Brain microvascular endothelial cell (primary cell): ENCODE data around the gene PANK1.

Experiments used
- DNase-seq: peaks from one replicate; pipeline ENCODE4 v3.0.0-alpha.2; 2020
- H3K27ac ChIP-seq: fragments of 250-450 bp; sonication (Bioruptor Pico); 2 replicates; pipeline ENCODE4 v1.5.1; 2020; ENCODE audit warnings: mild to moderate bottlenecking, moderate library complexity
- H3K27me3 ChIP-seq: fragments of 250-450 bp; sonication (Bioruptor Pico); replicated peaks from 2 replicates; pipeline ENCODE4 v1.5.1; 2020; ENCODE audit warnings: mild to moderate bottlenecking
- H3K36me3 ChIP-seq: fragments of 250-450 bp; sonication (Bioruptor Pico); replicated peaks from 2 replicates; pipeline ENCODE4 v1.5.1; 2020; ENCODE audit warnings: mild to moderate bottlenecking
- H3K4me3 ChIP-seq: 2 replicates; pipeline ENCODE4 v1.5.1; 2011; ENCODE audit warnings: low read depth, mild to moderate bottlenecking, control low read depth, low read length, moderate library complexity
- in situ Hi-C: cut with HindIII; loops from 2 replicates; pipeline ENCODE4 v1.10.0; 2017; ENCODE audit warnings: low sequenced_read_pairs, low pct_ligation_motif_present
- TF ChIP-seq, protein P1 (sequence below): IDR thresholded peaks from 2 replicates; pipeline ENCODE4 v1.5.1; 2011; ENCODE audit warnings: low read depth, mild to moderate bottlenecking, moderate library complexity, low read length, control low read depth, inconsistent platforms; ENCODE audit errors: missing control alignments

PANK1 gene

GRCh38 chr10:89535171-89536012 is 109.7 kb downstream of the PANK1 start, which contains the start of gene SLC16A12:
SLC16A12 (minus strand) TSS chr10:89535594; CDS start chr10:89462578, 73,016 bp downstream.
- no peaks in the 10 kb centered on the region for H3K27me3 ChIP-seq
- no peak within 1 kb of the TSS for H3K27ac ChIP-seq
- TF ChIP-seq, protein P1, sequence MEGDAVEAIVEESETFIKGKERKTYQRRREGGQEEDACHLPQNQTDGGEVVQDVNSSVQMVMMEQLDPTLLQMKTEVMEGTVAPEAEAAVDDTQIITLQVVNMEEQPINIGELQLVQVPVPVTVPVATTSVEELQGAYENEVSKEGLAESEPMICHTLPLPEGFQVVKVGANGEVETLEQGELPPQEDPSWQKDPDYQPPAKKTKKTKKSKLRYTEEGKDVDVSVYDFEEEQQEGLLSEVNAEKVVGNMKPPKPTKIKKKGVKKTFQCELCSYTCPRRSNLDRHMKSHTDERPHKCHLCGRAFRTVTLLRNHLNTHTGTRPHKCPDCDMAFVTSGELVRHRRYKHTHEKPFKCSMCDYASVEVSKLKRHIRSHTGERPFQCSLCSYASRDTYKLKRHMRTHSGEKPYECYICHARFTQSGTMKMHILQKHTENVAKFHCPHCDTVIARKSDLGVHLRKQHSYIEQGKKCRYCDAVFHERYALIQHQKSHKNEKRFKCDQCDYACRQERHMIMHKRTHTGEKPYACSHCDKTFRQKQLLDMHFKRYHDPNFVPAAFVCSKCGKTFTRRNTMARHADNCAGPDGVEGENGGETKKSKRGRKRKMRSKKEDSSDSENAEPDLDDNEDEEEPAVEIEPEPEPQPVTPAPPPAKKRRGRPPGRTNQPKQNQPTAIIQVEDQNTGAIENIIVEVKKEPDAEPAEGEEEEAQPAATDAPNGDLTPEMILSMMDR, result no peak
- in situ Hi-C loops, result no loop called here
- H3K36me3 ChIP-seq, result no peaks in the 10 kb centered on the region
- peak within 1 kb of the TSS; percentile 62 for H3K4me3 ChIP-seq
- no peak for DNase-seq

- Histone ChIP-seq H3K4me3 (peak overlapping the region; percentile 62), H3K27ac (no peak overlapping the region), H3K27me3 (no peaks in the 10 kb centered on the region), H3K36me3 (no peaks in the 10 kb centered on the region)
- DNase-seq, result no peak
- TF ChIP-seq, protein P1, result no peak
- in situ Hi-C loops, result no loop called here
Observed at GRCh38 chr10:89534826-89535166, 110.2 kb downstream of the PANK1 start.
